ENCODE results near the gene LIN28B.

The LIN28B gene

DNA sequence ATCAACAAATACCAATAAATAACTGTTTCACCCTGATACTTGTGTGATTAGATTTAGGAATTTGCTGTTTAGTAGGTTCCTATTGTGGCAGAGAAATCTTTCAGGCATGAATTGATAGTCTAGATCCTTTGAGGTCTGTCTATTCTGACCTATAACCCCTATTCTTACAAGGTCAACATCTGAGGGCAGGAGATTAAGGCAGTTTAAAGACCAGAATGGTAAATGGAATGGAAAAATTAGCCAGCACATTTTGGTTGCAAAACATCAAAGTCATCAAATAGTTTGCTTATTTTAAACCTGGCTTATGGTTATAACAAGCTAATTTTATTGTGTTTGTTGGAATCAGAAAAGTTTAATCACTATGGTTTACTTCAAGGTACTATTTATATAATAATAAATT, 78.4 kb downstream of the LIN28B start:
- H3K4me3 ChIP-seq (ENCODE audit: low read depth, low read length), result no peak overlapping the region
- TF ChIP-seq CTCF (IDR thresholded peaks at IDR 0.05; ENCODE audit: borderline replicate concordance, insufficient read depth, low read depth, low read length), result no peak

GRCh38 chr6:105036351-105036750, 79.4 kb downstream of the LIN28B start:
- TF ChIP-seq CTCF (IDR thresholded peaks at IDR 0.05; ENCODE audit: borderline replicate concordance, insufficient read depth, low read depth, low read length), result no peak
- no peak overlapping the region for H3K4me3 ChIP-seq (ENCODE audit: low read depth, low read length)

DNA sequence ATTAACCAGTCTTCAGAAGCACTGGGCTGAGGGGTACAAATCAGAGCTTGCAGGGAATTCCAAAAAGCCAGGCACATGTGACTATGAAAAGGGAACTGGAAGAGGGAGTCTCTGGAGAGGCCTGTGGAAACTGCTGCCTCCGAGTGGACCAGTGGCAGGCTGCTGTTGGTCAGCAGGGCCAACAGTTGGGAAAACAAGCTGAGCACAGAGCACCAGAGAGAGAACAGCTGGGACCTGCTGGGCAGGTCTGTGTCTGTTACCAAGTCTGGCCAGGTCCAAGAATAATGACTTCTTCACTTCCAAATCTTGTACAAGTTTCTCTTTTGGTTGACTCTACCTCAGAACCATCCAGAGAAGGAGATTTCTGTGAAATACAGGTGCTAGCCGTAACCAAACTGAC, 81.4 kb downstream of the LIN28B start:
- TF ChIP-seq CTCF (IDR thresholded peaks at IDR 0.05; ENCODE audit: borderline replicate concordance, insufficient read depth, low read depth, low read length), result no peak
- no peak overlapping the region for H3K4me3 ChIP-seq (ENCODE audit: low read depth, low read length)

- no peak for TF ChIP-seq CTCF (IDR thresholded peaks at IDR 0.05; ENCODE audit: borderline replicate concordance, insufficient read depth, low read depth, low read length)
- H3K4me3 ChIP-seq (ENCODE audit: low read depth, low read length), result no peak overlapping the region
These were observed 85.0 kb downstream of the LIN28B start for GRCh38 chr6:105041880-105042279.

DNA sequence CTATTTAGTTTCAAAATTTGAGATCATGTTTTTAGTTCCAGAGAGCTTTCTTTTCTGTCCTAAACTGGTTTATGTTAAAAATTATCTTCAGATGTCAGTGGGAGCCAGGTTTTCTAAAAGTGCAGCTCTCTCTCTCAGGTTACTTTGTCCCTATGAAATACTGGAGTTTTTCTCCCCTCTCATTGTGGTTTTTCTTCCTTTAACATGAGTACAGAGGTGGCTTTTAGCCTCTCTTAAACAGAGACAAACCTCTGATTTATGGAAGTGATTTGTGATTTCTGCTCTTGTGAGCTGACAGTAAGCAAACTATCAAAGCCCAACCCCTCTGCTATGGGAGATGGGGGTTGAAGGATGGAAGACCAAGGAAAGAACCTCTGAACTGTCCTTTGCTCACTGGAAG, 85.7 kb downstream of the LIN28B start:
- no peak for TF ChIP-seq CTCF (IDR thresholded peaks at IDR 0.05; ENCODE audit: borderline replicate concordance, insufficient read depth, low read depth, low read length)
- no peak overlapping the region for H3K4me3 ChIP-seq (ENCODE audit: low read depth, low read length)

DNA sequence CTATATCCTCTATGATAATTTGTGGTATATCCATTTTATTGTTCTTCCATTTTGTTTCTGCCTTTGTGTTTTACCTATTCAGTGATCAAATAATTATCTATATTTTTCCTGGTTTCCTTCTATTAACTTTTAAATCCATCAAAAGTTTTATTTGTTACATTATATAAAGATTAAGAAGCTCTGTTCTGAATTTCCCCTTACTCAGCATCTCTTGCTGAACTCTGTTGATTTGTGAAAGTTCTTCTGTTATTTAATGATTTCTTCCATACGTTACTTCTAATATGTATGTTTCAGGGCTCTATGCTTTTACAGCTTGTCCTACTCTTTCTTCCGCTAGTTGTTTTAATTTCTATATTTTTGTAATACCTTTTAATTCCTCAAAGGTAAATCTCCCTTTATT, 87.1 kb downstream of the LIN28B start:
- TF ChIP-seq CTCF (IDR thresholded peaks at IDR 0.05; ENCODE audit: borderline replicate concordance, insufficient read depth, low read depth, low read length), result no peak

DNA sequence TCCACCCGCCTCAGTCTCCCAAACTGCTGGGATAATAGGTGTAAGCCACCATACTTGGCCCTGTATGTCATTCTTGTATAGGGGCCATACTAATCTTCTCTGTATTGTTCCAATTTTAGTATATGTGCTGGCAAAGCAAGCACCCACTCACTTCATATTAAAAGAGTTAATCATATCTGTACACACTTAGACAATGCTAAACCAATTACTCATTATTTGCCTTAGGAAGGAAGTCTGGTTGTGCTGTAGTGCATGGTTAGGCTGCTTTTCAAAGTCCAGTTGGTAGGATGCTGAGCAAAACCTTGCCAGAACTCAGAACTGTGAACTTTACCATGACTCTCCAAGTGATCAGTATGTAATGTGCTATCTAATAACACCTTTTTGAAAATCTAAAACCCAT, 88.6 kb downstream of the LIN28B start:
- no peak overlapping the region for H3K4me3 ChIP-seq (ENCODE audit: low read depth, low read length)
- no peak for TF ChIP-seq CTCF (IDR thresholded peaks at IDR 0.05; ENCODE audit: borderline replicate concordance, insufficient read depth, low read depth, low read length)

More for the DNA sequence above, 87.1 kb downstream of the LIN28B start:
- no peak overlapping the region for H3K4me3 ChIP-seq (ENCODE audit: low read depth, low read length)
